ENCODE data around the gene PHF24.

The PHF24 gene

GRCh38 chr9:34962546-34962945 lies 4.5 kb downstream of the PHF24 start:
- no peak for ATAC-seq
- TF ChIP-seq PATZ1 (CRISPR knock-in tag; IDR thresholded peaks at IDR 0.05; ENCODE audit: borderline replicate concordance) (no peak), ZFP30 (CRISPR knock-in tag; IDR thresholded peaks at IDR 0.05) (no peak), PPARA (CRISPR knock-in tag; IDR thresholded peaks at IDR 0.05; ENCODE audit: borderline replicate concordance) (no peak), ZNF565 (CRISPR knock-in tag; conservative IDR thresholded peaks at IDR 0.05; ENCODE audit: low read depth) (no peak), CREB5 (CRISPR knock-in tag; IDR thresholded peaks at IDR 0.05; ENCODE audit: low read depth) (no peak), RARB (CRISPR knock-in tag; IDR thresholded peaks at IDR 0.05) (no peak), TOX (CRISPR knock-in tag; IDR thresholded peaks at IDR 0.05; ENCODE audit: borderline replicate concordance) (no peak), TCF4 (CRISPR knock-in tag; IDR thresholded peaks at IDR 0.05; ENCODE audit: borderline replicate concordance) (no peak), ZC3H10 (CRISPR knock-in tag; IDR thresholded peaks at IDR 0.05) (no peak), ZFP3 (CRISPR knock-in tag; IDR thresholded peaks at IDR 0.05) (no peak), ESRRG (CRISPR knock-in tag; IDR thresholded peaks at IDR 0.05) (no peak), ZNF70 (CRISPR knock-in tag; IDR thresholded peaks at IDR 0.05) (no peak), GLIS3 (CRISPR knock-in tag; IDR thresholded peaks at IDR 0.05) (no peak), BACH2 (CRISPR knock-in tag; IDR thresholded peaks at IDR 0.05; ENCODE audit: borderline replicate concordance) (no peak)

GRCh38 chr9:34963552-34963951 lies 5.5 kb downstream of the PHF24 start:
- no peak for ATAC-seq

More at GRCh38 chr9:34963552-34963951, 5.5 kb downstream of the PHF24 start:
- no peak for TF ChIP-seq OSR1 (CRISPR knock-in tag; IDR thresholded peaks at IDR 0.05)
- TF ChIP-seq PPARA (CRISPR knock-in tag; IDR thresholded peaks at IDR 0.05; ENCODE audit: borderline replicate concordance) = no peak
- no peak for TF ChIP-seq ZFP30 (CRISPR knock-in tag; IDR thresholded peaks at IDR 0.05)
- no peak for TF ChIP-seq POU6F1 (CRISPR knock-in tag; IDR thresholded peaks at IDR 0.05; ENCODE audit: borderline replicate concordance, low read depth)
- no peak for TF ChIP-seq CSRNP3 (CRISPR knock-in tag; IDR thresholded peaks at IDR 0.05)
- no peak for TF ChIP-seq PATZ1 (CRISPR knock-in tag; IDR thresholded peaks at IDR 0.05; ENCODE audit: borderline replicate concordance)
- no peak for TF ChIP-seq TSHZ2 (CRISPR knock-in tag; IDR thresholded peaks at IDR 0.05)
- no peak for TF ChIP-seq BACH2 (CRISPR knock-in tag; IDR thresholded peaks at IDR 0.05; ENCODE audit: borderline replicate concordance)
- TF ChIP-seq ZFP3 (CRISPR knock-in tag; IDR thresholded peaks at IDR 0.05) = no peak
- no peak for TF ChIP-seq ZNF8 (CRISPR knock-in tag; IDR thresholded peaks at IDR 0.05)
- TF ChIP-seq ISL1 (CRISPR knock-in tag; IDR thresholded peaks at IDR 0.05) = no peak
- no peak for TF ChIP-seq SNAI2 (CRISPR knock-in tag; IDR thresholded peaks at IDR 0.05)
- no peak for TF ChIP-seq GLIS3 (CRISPR knock-in tag; IDR thresholded peaks at IDR 0.05)
- no peak for TF ChIP-seq TCF4 (CRISPR knock-in tag; IDR thresholded peaks at IDR 0.05; ENCODE audit: borderline replicate concordance)
- TF ChIP-seq ZNF565 (CRISPR knock-in tag; conservative IDR thresholded peaks at IDR 0.05; ENCODE audit: low read depth) = no peak
- TF ChIP-seq ZC3H10 (CRISPR knock-in tag; IDR thresholded peaks at IDR 0.05) = no peak
- TF ChIP-seq TOX (CRISPR knock-in tag; IDR thresholded peaks at IDR 0.05; ENCODE audit: borderline replicate concordance) = no peak
